Muscle of leg (tissue), 11 donors: Measurements from ENCODE around the gene RGL3. TPM values are rescaled to one million over a fixed set of nuclear protein-coding genes. Genes with fewer than 3 reads are reported as not detected.

Source experiments
- DNase-seq: peaks from one replicate; pipeline ENCODE4 v3.0.0; 2013
- H3K27ac ChIP-seq: one replicate; pipeline ENCODE4 v1.5.1; 2013; ENCODE audit warnings: mild to moderate bottlenecking, low read length, control low read depth
- H3K27me3 ChIP-seq: one replicate; pipeline ENCODE4 v1.6.1; 2013; ENCODE audit warnings: low read length; ENCODE audit not compliant: control insufficient read depth, insufficient read depth
- H3K36me3 ChIP-seq: one replicate; pipeline ENCODE4 v1.6.1; 2013; ENCODE audit warnings: low read length; ENCODE audit not compliant: control insufficient read depth, insufficient read depth
- H3K4me1 ChIP-seq: one replicate; pipeline ENCODE4 v1.6.1; 2013; ENCODE audit warnings: low read length; ENCODE audit not compliant: control insufficient read depth, insufficient read depth
- H3K4me3 ChIP-seq: one replicate; pipeline ENCODE4 v1.5.1; 2013; ENCODE audit warnings: low read length, control low read depth
- H3K9me3 ChIP-seq: replicated peaks from 2 replicates; pipeline ENCODE4 v1.6.1; 2013; ENCODE audit warnings: low read depth, low read length; ENCODE audit not compliant: control insufficient read depth
- WGBS: methylation state at CpG from one replicate; pipeline ENCODE4 v1.1.5; 2013; ENCODE audit warnings: missing lambda C conversion rate; ENCODE audit not compliant: insufficient coverage; 5-methylcytosine and 5-hydroxymethylcytosine counted together
- polyA plus RNA-seq, 8 donors: library from polyadenylated mRNA; unstranded; fragments of 120-200 nt; gene quantifications; one replicate each; pipeline versions ENCODE4 v1.2.1 to v1.2.3, GENCODE V29; 2013; ENCODE audit warnings: inconsistent platforms in 1 of 8, low replicate concordance in 1 of 8; ENCODE audit not compliant: insufficient read length in 8 of 8, insufficient read depth in 1 of 8
- total RNA-seq: library from RNA; stranded (reverse); fragments of 120-200 nt; gene quantifications from one replicate; pipeline ENCODE4 v1.2.4, GENCODE V29; 2013

RGL3 gene
- total and polyA plus RNA-seq, 9 donors = 0.12 to 2.3 (median 0.38) TPM

DNA sequence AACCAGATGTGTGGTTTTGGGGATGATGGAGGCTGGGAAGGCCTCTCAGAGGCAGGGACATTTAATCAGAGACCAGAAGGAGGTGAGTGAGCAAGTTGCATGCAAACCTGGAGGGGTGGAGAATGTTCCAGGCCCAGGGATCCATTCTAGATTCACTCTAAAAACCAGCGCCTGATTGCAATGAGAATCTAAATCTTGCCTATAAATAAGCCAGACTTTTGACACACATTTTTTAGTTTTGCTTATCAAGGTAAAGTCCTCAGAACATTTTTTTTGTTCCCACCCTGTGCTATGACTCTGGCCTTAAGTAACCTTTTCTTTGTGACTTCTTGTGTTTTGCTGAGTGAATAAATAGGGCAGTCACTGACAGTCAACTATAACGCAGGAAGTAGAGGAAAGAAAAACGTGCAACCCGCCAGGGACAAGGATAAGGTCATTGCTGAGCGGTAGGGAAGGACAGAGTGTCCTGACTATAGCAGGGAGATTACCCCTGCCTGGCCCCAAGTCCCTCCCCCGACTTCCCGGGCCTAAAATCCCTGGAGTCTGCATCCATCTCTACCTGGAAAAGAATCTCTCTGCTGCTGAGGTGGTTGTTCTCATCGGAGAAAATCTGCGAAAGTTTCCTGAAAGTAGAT is 14.4 kb downstream of the RGL3 start:
- no peak overlapping the region for H3K4me3 ChIP-seq
- H3K27ac ChIP-seq = no peak overlapping the region
- no peak for DNase-seq
- 42% methylated on average over 6 of the region's 9 CpGs for WGBS
- peaks cover 25% of the 10 kb centered on the region for H3K27me3 ChIP-seq
- no peaks in the 10 kb centered on the region for H3K4me1 ChIP-seq
- no peaks in the 10 kb centered on the region for H3K36me3 ChIP-seq
- no peaks in the 10 kb centered on the region for H3K9me3 ChIP-seq

DNA sequence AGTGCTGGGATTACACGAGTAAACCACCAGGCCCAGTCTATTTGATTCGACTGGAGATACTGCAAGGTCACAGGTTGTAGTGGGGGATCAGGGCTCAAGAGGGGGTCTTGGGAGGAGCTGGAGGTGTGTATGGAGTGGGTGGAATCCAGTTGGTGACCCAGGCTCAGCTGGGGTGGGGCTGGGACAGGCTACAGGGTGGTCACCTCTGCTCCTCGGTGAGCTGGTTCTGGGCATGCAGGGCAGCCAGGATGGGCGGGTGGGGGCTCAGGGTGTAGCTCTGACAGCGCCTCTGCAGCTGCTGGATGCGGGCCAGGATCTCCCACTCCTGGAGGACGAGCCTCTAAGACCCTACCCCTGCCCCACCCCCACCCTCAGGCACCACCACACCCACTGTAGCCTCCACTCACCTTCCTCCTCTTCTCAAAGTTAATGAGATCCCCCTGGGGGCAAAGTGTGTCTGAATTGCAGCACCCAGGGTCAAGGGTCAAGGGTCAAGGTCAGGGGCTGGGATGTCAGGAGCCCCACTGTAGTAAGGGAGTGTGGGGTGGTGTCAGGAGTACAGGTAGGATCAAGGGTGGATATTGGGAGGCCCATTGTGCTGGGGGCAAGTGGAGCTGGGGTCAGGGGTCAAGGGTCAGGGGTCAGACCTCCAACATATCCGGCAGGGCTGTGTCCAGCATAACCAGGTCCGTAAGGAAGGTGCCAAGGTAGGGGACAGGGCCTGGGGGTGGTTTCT is 17.1 kb downstream of the RGL3 start:
- DNase-seq = no peak
- no peaks in the 10 kb centered on the region for H3K4me1 ChIP-seq
- H3K4me3 ChIP-seq = no peak overlapping the region
- no peak overlapping the region for H3K27ac ChIP-seq
- WGBS = 79% methylated on average over 8 of the region's 9 CpGs
- peaks cover 18% of the 10 kb centered on the region for H3K27me3 ChIP-seq
- H3K9me3 ChIP-seq = no peaks in the 10 kb centered on the region
- no peaks in the 10 kb centered on the region for H3K36me3 ChIP-seq

DNA sequence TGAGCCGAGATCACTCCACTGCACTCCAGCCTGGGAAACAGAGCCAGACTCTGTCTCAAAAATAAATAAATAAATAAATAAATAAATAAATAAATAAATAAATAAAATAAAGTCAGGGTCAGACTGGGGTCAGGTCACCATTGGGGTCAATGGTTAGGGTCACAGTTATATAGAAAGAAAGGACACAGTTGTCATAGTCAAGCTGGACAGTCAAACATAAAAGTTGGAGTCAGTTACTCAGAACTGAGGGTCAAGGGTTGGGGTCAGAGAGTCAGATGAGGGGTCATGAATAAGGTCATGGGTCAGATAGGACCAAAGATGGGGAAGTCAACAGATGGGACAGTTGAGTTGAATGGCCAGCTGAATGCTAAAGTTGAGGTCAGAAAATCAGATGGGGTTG is 18.3 kb downstream of the RGL3 start:
- H3K9me3 ChIP-seq = no peaks in the 10 kb centered on the region
- no peaks in the 10 kb centered on the region for H3K4me1 ChIP-seq
- no CpG with 5 or more reads among the region's 1 CpG for WGBS
- H3K27ac ChIP-seq = no peak overlapping the region
- no peak overlapping the region for H3K4me3 ChIP-seq
- no peak for DNase-seq
- H3K27me3 ChIP-seq = peaks cover 7% of the 10 kb centered on the region
- no peaks in the 10 kb centered on the region for H3K36me3 ChIP-seq

DNA sequence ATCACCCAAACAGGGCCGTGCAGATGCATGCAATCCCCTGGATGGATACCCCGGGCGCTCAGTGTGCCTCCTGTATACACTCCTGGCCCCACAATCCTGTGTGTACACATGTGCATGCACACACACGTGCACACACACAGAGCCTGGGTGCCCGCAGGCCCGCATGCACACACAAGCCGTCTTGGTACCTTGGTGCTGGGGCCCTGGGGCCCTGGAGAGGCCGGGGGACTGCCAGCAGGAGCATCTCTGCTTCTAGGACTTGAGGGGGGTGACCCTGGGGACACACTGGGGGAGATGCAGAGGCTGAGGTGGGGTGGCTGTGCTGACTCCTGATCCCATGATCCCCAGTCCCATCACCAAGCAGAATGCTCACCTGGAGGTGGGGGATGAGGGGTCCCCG is 19.4 kb downstream of the RGL3 start:
- no peak for DNase-seq
- Histone ChIP-seq H3K4me1 (no peaks in the 10 kb centered on the region), H3K36me3 (no peaks in the 10 kb centered on the region), H3K4me3 (no peak overlapping the region), H3K27me3 (no peaks in the 10 kb centered on the region), H3K27ac (no peak overlapping the region), H3K9me3 (no peaks in the 10 kb centered on the region)
- 93% methylated on average over 5 of the region's 9 CpGs for WGBS

DNA sequence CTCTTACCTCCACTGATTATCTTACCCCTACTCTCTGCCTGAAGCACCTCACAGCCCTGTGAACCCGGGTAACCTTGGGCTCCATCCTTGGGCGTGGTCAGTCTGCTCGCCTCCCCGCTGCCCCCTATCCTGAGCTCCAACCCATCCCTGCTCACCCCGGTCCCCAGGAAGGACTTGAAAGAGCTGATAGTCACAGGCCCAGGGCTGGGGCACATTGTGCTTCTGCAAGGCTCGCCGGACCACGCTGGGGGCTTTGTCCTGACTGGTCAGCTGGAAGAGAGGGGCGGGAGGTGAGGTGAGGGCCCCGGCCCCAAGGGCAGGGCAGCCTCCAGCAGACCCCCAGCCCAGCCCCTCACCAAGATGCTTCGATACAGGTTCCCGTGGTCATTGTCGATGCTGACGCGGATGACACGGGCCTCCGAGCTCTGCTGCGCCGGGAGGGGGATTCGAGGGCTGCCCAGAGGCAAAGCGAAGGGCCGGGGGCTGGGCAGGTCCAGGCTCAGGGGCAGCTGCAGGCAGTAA is 22.0 kb downstream of the RGL3 start:
- peaks cover 4% of the 10 kb centered on the region for H3K27me3 ChIP-seq
- no peak overlapping the region for H3K27ac ChIP-seq

DNA sequence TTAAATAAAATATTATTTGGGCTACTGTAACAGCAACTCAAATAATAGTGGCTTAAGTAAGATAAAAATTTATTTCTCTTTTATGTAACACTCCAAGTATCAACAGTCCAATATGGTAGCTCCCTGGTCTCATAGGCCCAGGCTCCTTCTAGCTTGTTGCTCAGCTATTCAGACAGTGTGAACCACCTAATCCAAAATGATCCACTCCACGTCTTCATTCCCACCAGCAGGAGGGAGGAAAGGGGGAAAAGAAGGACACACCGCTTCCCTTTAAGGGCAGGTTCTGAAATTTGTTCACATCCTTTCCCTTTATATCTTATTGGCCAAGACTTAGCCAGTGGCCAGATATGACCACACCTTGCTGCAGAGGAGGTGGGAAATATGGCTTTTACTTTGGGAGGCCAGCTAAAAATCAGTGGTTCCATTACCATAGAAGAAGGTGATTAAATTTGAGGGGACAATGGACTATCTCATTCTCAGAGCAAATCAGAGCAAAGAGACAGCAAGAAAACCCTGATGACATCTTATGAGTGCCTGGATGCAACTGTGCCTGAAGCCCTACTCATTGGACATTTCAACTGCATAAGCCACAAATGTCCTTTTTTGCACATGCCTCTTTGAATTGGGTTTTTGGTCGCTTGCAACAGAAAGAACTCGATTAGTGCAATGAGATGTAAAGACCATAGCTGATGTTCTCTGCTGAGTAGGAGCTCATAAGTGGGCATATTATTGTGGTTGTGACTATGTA is 28.0 kb downstream of the RGL3 start:
- WGBS = no CpG with 5 or more reads among the region's 4 CpGs
- no peak overlapping the region for H3K27ac ChIP-seq

More for the DNA sequence above, 22.0 kb downstream of the RGL3 start:
- Histone ChIP-seq H3K9me3 (no peaks in the 10 kb centered on the region), H3K4me1 (no peaks in the 10 kb centered on the region), H3K36me3 (no peaks in the 10 kb centered on the region), H3K4me3 (no peak overlapping the region)
- 74% methylated on average over 6 of the region's 22 CpGs for WGBS
- DNase-seq = no peak

DNA sequence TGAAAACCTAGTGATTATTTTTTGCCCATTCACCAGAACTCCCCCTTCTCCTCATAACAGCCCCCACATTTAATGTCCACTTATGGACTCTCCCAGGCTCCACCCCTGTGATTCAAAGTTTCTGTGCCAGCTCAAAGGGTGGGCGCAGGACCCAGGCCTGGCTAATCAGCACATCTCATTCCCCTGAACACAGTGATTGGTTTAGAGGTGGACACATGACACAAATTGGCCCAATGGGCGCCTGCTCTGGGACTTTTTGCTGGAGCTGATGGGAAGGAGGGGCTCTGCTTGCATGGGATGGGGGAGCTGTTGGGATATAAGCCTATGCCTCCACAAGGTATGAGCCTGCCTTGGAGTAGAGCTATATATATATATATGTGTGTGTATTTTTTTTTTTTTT is 28.8 kb downstream of the RGL3 start:
- DNase-seq = no peak
- no peak overlapping the region for H3K4me3 ChIP-seq
- WGBS = 80% methylated on average over 1 of the region's 2 CpGs

More for the DNA sequence above, 28.0 kb downstream of the RGL3 start:
- Histone ChIP-seq H3K4me3 (no peak overlapping the region), H3K36me3 (no peaks in the 10 kb centered on the region), H3K9me3 (peaks cover 4% of the 10 kb centered on the region), H3K4me1 (no peaks in the 10 kb centered on the region), H3K27me3 (peaks cover 4% of the 10 kb centered on the region)
- no peak for DNase-seq

DNA sequence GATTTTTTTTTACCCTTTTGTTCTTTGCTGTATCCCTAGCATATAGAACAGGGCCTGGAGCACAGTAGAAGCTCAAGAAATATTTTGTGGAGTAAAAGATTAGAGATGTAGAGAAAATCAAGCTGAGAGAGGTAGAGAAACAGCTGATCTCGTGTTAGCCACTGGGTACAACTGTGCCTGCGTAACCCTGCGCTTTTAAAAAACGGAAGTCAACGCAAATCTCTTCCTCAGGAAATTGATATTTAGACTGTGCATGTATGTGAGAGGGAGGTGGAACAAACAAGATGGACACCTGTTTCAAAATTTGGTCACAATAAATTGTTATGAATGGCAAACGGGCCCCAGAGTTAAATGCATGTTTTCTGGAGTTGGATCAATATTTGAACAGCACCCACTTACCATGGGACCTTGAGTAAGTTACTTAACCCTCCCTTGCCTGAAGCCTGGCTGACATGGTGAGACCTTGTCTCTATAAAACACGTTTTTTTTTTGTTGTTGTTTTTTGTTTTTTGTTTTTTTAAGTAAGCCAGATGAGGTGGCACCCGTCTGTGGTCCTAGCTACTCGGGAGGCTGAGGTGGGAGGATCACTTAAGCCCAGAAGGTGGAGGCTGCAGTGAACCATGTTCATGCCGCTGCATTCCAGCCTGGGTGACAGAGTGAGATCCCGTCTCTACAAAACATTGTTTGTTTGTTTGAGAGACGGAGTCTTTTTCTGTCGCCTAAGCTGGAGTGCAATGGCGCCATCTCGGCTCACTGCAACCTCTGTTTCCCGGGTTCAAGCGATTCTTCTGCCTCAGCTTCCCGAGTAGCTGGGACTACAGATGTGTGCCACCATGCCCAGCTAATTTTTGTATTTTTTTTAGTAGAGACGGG is 31.7 kb downstream of the RGL3 start:
- Histone ChIP-seq H3K36me3 (no peaks in the 10 kb centered on the region), H3K27ac (no peak overlapping the region), H3K9me3 (peaks cover 4% of the 10 kb centered on the region), H3K4me3 (no peak overlapping the region), H3K4me1 (peaks cover 18% of the 10 kb centered on the region), H3K27me3 (peaks cover 20% of the 10 kb centered on the region)
- WGBS = 73% methylated on average over 15 of the region's 19 CpGs
- peak; percentile 53 for DNase-seq

More for the DNA sequence above, 28.8 kb downstream of the RGL3 start:
- Histone ChIP-seq H3K4me1 (no peaks in the 10 kb centered on the region), H3K27me3 (peaks cover 4% of the 10 kb centered on the region), H3K27ac (no peak overlapping the region), H3K9me3 (peaks cover 4% of the 10 kb centered on the region), H3K36me3 (no peaks in the 10 kb centered on the region)

DNA sequence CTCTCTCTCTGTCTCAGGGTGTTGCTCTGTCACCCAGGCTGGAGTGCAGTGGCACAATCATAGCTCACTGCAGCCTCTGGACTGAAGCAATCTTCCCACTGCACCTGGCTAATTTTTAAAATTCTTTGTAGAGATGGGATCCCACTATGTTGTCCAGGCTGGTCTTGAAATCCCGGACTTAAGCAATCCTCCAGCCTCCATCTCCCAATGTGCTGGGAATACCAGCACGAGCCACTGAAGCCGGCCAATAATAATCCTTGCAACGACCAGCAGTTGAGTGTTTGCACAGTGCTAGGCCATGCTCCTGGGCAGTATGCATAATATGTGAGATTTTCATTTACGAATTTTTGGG is 34.4 kb downstream of the RGL3 start:
- H3K4me3 ChIP-seq = no peak overlapping the region
- H3K36me3 ChIP-seq = no peaks in the 10 kb centered on the region
- H3K27me3 ChIP-seq = peaks cover 32% of the 10 kb centered on the region
- WGBS = 43% methylated on average over 1 of the region's 5 CpGs
- no peak overlapping the region for H3K27ac ChIP-seq
- peaks cover 32% of the 10 kb centered on the region for H3K4me1 ChIP-seq
- no peak for DNase-seq
- H3K9me3 ChIP-seq = no peaks in the 10 kb centered on the region
